SK-N-SH treated with all-trans-retinoic acid at 6 μM for 48 hours (cell line): ENCODE results near the gene MYH11.

ENCODE experiments used
- ATAC-seq: fragments of 200-7000 bp; cut with Tn5 transposase; 3 replicates; pipeline ENCODE4 v1.9.1; 2020; ENCODE audit warnings: mild to moderate bottlenecking, moderate library complexity
- ESRRG ChIP-seq: fragments of 250-450 bp; sonication (Bioruptor Pico); IDR thresholded peaks from 2 replicates; pipeline ENCODE4 v1.6.1; 2021; ENCODE audit warnings: mild to moderate bottlenecking
- ZFP30 ChIP-seq: fragments of 450-650 bp; formaldehyde crosslinking; IDR thresholded peaks from 2 replicates; pipeline ENCODE4 v1.5.0; 2022; ENCODE audit warnings: mild to moderate bottlenecking, moderate library complexity
- ZNF70 ChIP-seq: fragments of 450-650 bp; formaldehyde crosslinking; IDR thresholded peaks from 2 replicates; pipeline ENCODE4 v1.5.0; 2020; ENCODE audit warnings: mild to moderate bottlenecking, moderate library complexity
- ZNF8 ChIP-seq: fragments of 450-650 bp; formaldehyde crosslinking; IDR thresholded peaks from 2 replicates; pipeline ENCODE4 v1.5.0; 2020; ENCODE audit warnings: mild to moderate bottlenecking, moderate library complexity

The MYH11 gene

GRCh38 chr16:15653227-15653626 lies 203.6 kb downstream of the MYH11 start:
- TF ChIP-seq ZNF70 (CRISPR knock-in tag) (no peak), ESRRG (CRISPR knock-in tag) (no peak), ZNF8 (CRISPR knock-in tag) (no peak), ZFP30 (CRISPR knock-in tag) (no peak)
- peak; percentile 22; the same call in 2 of the 3 replicates for ATAC-seq
